GM12878 (cell line): ENCODE measurements around the gene GALNT12. TPM values are rescaled to one million over a fixed set of nuclear protein-coding genes. Genes with fewer than 3 reads are reported as not detected.

Experiments used
- ATAC-seq: fragments of 200-7000 bp; cut with Tn5 transposase; 3 replicates; pipeline ENCODE4 v1.9.1; 2020; ENCODE audit warnings: mild to moderate bottlenecking, moderate library complexity
- BruUV-seq: library from RNA; stranded (reverse); fragments of 400-500 nt; replicated peaks from 2 replicates; lab custom pipeline; 2021; lab: Mats Ljungman, UMichigan
- CTCF ChIA-PET: fragments of 300-600 bp; sonication (Branson Sonifier 250); formaldehyde crosslinking; extraction: SDS; loops from one replicate; lab custom pipeline; 2021; ENCODE audit warnings: inconsistent platforms; lab: Yijun Ruan, JAX
- POLR2A ChIA-PET: fragments of 350-600 bp; formaldehyde crosslinking; extraction: SDS; loops from one replicate; lab custom pipeline; 2021; ENCODE audit warnings: inconsistent platforms; lab: Charles Lee
- RAD21 ChIA-PET: fragments of 300-600 bp; sonication (Branson Sonifier 250); formaldehyde crosslinking; loops from one replicate; lab custom pipeline; 2023; ENCODE audit warnings: antibody characterized with exemption; ENCODE audit not compliant: unreplicated experiment; lab: Charles Lee
- SMC1A ChIA-PET: fragments of 300-600 bp; sonication (Branson Sonifier 250); formaldehyde crosslinking; loops from one replicate; lab custom pipeline; 2023; ENCODE audit not compliant: unreplicated experiment, uncharacterized antibody; lab: Charles Lee
- DNase-seq: peaks from one replicate; pipeline ENCODE4 v3.0.0-alpha.2; 2011; ENCODE audit warnings: low read depth, low spot score
- FAIRE-seq: peaks from 3 replicates; lab custom pipeline; 2011; peaks lifted over from hg19 to GRCh38; lab: Jason Lieb, UNC
- H2AFZ ChIP-seq: 2 replicates; pipeline ENCODE4 v1.6.0; 2011; ENCODE audit warnings: low read depth, low read length, control low read depth; ENCODE audit not compliant: control insufficient read depth
- H3K27ac ChIP-seq: 2 replicates; pipeline ENCODE4 v1.5.1; 2011; ENCODE audit warnings: control low read depth; ENCODE audit not compliant: control insufficient read depth, insufficient read depth
- H3K27me3 ChIP-seq, 2 experiments: replicated peaks in 1 of 2; 2 replicates each; pipeline versions ENCODE4 v1.6.0 to v1.6.1; 2011; ENCODE audit warnings: low read length in 1 of 2; ENCODE audit not compliant: control insufficient read depth in 2 of 2, insufficient read depth in 2 of 2
- H3K36me3 ChIP-seq, 2 experiments: 2 replicates each; pipeline ENCODE4 v1.5.1; 2011; ENCODE audit warnings: low read length in 1 of 2; ENCODE audit not compliant: control insufficient read depth in 2 of 2, insufficient read depth in 2 of 2
- H3K4me1 ChIP-seq: 2 replicates; pipeline ENCODE4 v1.6.1; 2011; ENCODE audit warnings: mild to moderate bottlenecking, low read length, moderate library complexity, mixed read lengths; ENCODE audit not compliant: control insufficient read depth, insufficient read depth
- H3K4me2 ChIP-seq: 2 replicates; pipeline ENCODE4 v1.6.0; 2011; ENCODE audit warnings: control low read depth; ENCODE audit not compliant: control insufficient read depth, insufficient read depth
- H3K4me3 ChIP-seq: fragments of 200-600 bp; sonication (generic); 2 replicates; pipeline ENCODE4 v1.5.1; 2016
- H3K79me2 ChIP-seq: 2 replicates; pipeline ENCODE4 v1.6.0; 2011; ENCODE audit warnings: low read length; ENCODE audit not compliant: control insufficient read depth, insufficient read depth
- H3K9ac ChIP-seq: 2 replicates; pipeline ENCODE4 v1.8.0; 2011; ENCODE audit warnings: low read length, control low read depth, mixed read lengths; ENCODE audit not compliant: control insufficient read depth, insufficient read depth
- H3K9me3 ChIP-seq: replicated peaks from 3 replicates; pipeline ENCODE4 v1.5.1; 2011; ENCODE audit warnings: mild to moderate bottlenecking, low read length; ENCODE audit not compliant: control insufficient read depth, insufficient read depth
- H4K20me1 ChIP-seq: 2 replicates; pipeline ENCODE4 v1.6.0; 2011; ENCODE audit not compliant: control insufficient read depth, insufficient read depth
- ATF3 ChIP-seq: IDR thresholded peaks from 2 replicates; pipeline ENCODE4 v1.6.1; 2011; ENCODE audit warnings: low read depth, mild to moderate bottlenecking, low read length, moderate library complexity, borderline replicate concordance; ENCODE audit errors: extremely low read depth
- ATF7 ChIP-seq: fragments of 450-650 bp; IDR thresholded peaks from 2 replicates; pipeline ENCODE4 v1.6.1; 2016; ENCODE audit warnings: low read depth, mild to moderate bottlenecking
- BMI1 ChIP-seq: fragments of 450-650 bp; IDR thresholded peaks from 2 replicates; pipeline ENCODE4 v1.6.1; 2016; ENCODE audit warnings: mild to moderate bottlenecking, moderate library complexity, borderline replicate concordance
- CHD4 ChIP-seq: fragments of 200-600 bp; sonication (generic); IDR thresholded peaks from 2 replicates; pipeline ENCODE4 v1.6.1; 2016; ENCODE audit warnings: mild to moderate bottlenecking
- ELK1 ChIP-seq: IDR thresholded peaks from 2 replicates; pipeline ENCODE4 v1.6.1; 2012; ENCODE audit warnings: low read depth, low read length, improper control_type of control experiment
- ESRRA ChIP-seq: IDR thresholded peaks from 2 replicates; pipeline ENCODE4 v1.6.1; 2012; ENCODE audit warnings: mild to moderate bottlenecking, low read length, improper control_type of control experiment
- EZH2 ChIP-seq: IDR thresholded peaks from 2 replicates; pipeline ENCODE4 v1.6.1; 2012; ENCODE audit warnings: low read depth, mild to moderate bottlenecking, control low read depth, inconsistent platforms, low read length, borderline replicate concordance; ENCODE audit not compliant: control insufficient read depth
- JUNB ChIP-seq: IDR thresholded peaks from 2 replicates; pipeline ENCODE4 v1.6.1; 2016; ENCODE audit warnings: antibody characterized with exemption, mild to moderate bottlenecking
- NFXL1 ChIP-seq: fragments of 450-650 bp; IDR thresholded peaks from 2 replicates; pipeline ENCODE4 v1.6.1; 2017; ENCODE audit warnings: antibody characterized with exemption, mild to moderate bottlenecking, borderline replicate concordance
- NR2F1 ChIP-seq: fragments of 450-650 bp; conservative IDR thresholded peaks from 2 replicates; pipeline ENCODE4 v1.6.1; 2017; ENCODE audit warnings: mild to moderate bottlenecking
- RAD51 ChIP-seq: fragments of 450-650 bp; IDR thresholded peaks from 2 replicates; pipeline ENCODE4 v1.6.1; 2016; ENCODE audit warnings: moderate library complexity, mild to moderate bottlenecking, inconsistent platforms
- SKIL ChIP-seq: fragments of 450-650 bp; IDR thresholded peaks from 2 replicates; pipeline ENCODE4 v1.6.1; 2017; ENCODE audit warnings: mild to moderate bottlenecking, low read depth, inconsistent platforms; ENCODE audit not compliant: poor library complexity, severe bottlenecking
- SP1 ChIP-seq: IDR thresholded peaks from one replicate; pipeline ENCODE4 v1.6.1; 2011; ENCODE audit warnings: low read depth, low read length
- SPI1 ChIP-seq: IDR thresholded peaks from 2 replicates; pipeline ENCODE4 v1.6.1; 2011; ENCODE audit warnings: low read depth, mild to moderate bottlenecking, low read length, moderate library complexity, borderline replicate concordance; ENCODE audit not compliant: insufficient read depth
- SREBF2 ChIP-seq: IDR thresholded peaks from 2 replicates; pipeline ENCODE4 v1.6.1; 2012; ENCODE audit warnings: mild to moderate bottlenecking, low read length
- TAF1 ChIP-seq: IDR thresholded peaks from 2 replicates; pipeline ENCODE4 v1.6.1; 2011; ENCODE audit warnings: mild to moderate bottlenecking, low read depth, low read length, borderline replicate concordance
- YBX1 ChIP-seq: fragments of 450-650 bp; IDR thresholded peaks from 2 replicates; pipeline ENCODE4 v1.6.1; 2016; ENCODE audit warnings: antibody characterized with exemption
- WGBS: methylation state at CpG from one replicate; pipeline ENCODE4 v1.1.6; 2016; ENCODE audit warnings: low lambda C conversion rate; ENCODE audit not compliant: insufficient replicate concordance, insufficient coverage; ENCODE audit errors: missing lambda C conversion rate; 5-methylcytosine and 5-hydroxymethylcytosine counted together
- in situ Hi-C: fragments of 300-500 bp; cut with MboI; formaldehyde crosslinking; loops from 9 replicates; pipeline ENCODE4 v1.14.3; 2018; ENCODE audit warnings: mixed read lengths
- intact Hi-C: fragments of 100-400 bp; cut with micrococcal nuclease; formaldehyde crosslinking; loops from one replicate; pipeline ENCODE4 v1.14.2; 2022; ENCODE audit not compliant: unreplicated experiment
- polyA plus RNA-seq, 11 experiments: library from polyadenylated mRNA; depleted of rRNA in 4 of 11; unstranded in 6 of 11; stranded (reverse) in 5 of 11; fragments of >200 nt; fragmentation: Nextera tagmentation in 4 of 11; fragmentation: Illumina TruSeq in 1 of 11; extraction: Ambion mirVana in 4 of 11; extraction: Trizol in 1 of 11; gene quantifications; 1 replicate in 1 of 11; 2 replicates in 10 of 11; pipeline versions ENCODE4 v1.2.1 to v1.2.3, GENCODE V29; 2011 to 2016; ENCODE audit warnings: inconsistent platforms in 2 of 11, missing spikeins in 2 of 11, low read depth in 1 of 11
- total RNA-seq, 4 experiments: library from RNA; depleted of rRNA in 3 of 4; stranded (reverse); fragments of >200 nt in 3 of 4; fragmentation: Illumina TruSeq in 1 of 4; extraction: Trizol in 1 of 4; gene quantifications; 2 replicates each; pipeline versions ENCODE4 v1.2.1 to v1.2.3, GENCODE V29; 2013 to 2021

Gene GALNT12
- total and polyA plus RNA-seq, 10 of the 15 experiments (the other 5 are each of a cell fraction or from before 2014, with no cell fraction given): 0.13 to 5.3 (median 3.2) TPM

GRCh38 chr9:98852961-98853360 lies 45.5 kb downstream of the GALNT12 start:
- no peaks in the 10 kb centered on the region for H3K4me1 ChIP-seq
- H3K9me3 ChIP-seq: no peaks in the 10 kb centered on the region; the same call in 2 of the 3 replicates
- no peak for FAIRE-seq
- SMC1A ChIA-PET: no interaction called here
- intact Hi-C loops (no loop called here), in situ Hi-C loops (no loop called here)
- H3K27ac ChIP-seq: no peak overlapping the region
- no peaks in the 10 kb centered on the region for H3K36me3 ChIP-seq
- POLR2A ChIA-PET: no interaction called here
- no peak overlapping the region for H3K9ac ChIP-seq
- H3K4me2 ChIP-seq: no peak overlapping the region
- WGBS: 21% methylated on average over 2 of the region's 2 CpGs
- no peak for ATAC-seq
- H3K4me3 ChIP-seq: no peak overlapping the region
- no peak for TF ChIP-seq SP1
- TF ChIP-seq YBX1: no peak
- no peak for TF ChIP-seq ELK1
- no peak for TF ChIP-seq EZH2
- TF ChIP-seq NFXL1: no peak
- TF ChIP-seq NR2F1: no peak
- no peak for TF ChIP-seq RAD51
- TF ChIP-seq JUNB: no peak
- TF ChIP-seq, all 136 proteins: peak for 0
- Histone ChIP-seq H4K20me1 (no peaks in the 10 kb centered on the region), H3K79me2 (no peaks in the 10 kb centered on the region), H3K27me3 (no peaks in the 10 kb centered on the region; a peak in 1 of 4 replicates), H2AFZ (no peak overlapping the region)
- no peak for DNase-seq
- ChIA-PET CTCF (no interaction called here), RAD21 (no interaction called here)
- BruUV-seq: no TSS peak

- no peaks in the 10 kb centered on the region for H4K20me1 ChIP-seq
- H3K4me3 ChIP-seq: no peak overlapping the region
- H2AFZ ChIP-seq: no peak overlapping the region
- ChIA-PET SMC1A (no interaction called here), POLR2A (no interaction called here), CTCF (interaction anchor here (0.7 kb wide), 1 partner anchor 8 kb away, joined by 3 read pairs; no protein-coding TSS in a partner anchor), RAD21 (no interaction called here)
- H3K4me1 ChIP-seq: no peaks in the 10 kb centered on the region
- BruUV-seq: no TSS peak
- H3K4me2 ChIP-seq: no peak overlapping the region
- H3K27me3 ChIP-seq: no peaks in the 10 kb centered on the region; a peak in 1 of 4 replicates
- H3K79me2 ChIP-seq: no peaks in the 10 kb centered on the region
- ATAC-seq: no peak
- H3K36me3 ChIP-seq: no peaks in the 10 kb centered on the region
- in situ Hi-C loops: no loop called here
- no peak overlapping the region for H3K27ac ChIP-seq
- FAIRE-seq: no peak
- no peak overlapping the region for H3K9ac ChIP-seq
- DNase-seq: no peak
- intact Hi-C loops: no loop called here
- no peaks in the 10 kb centered on the region; the same call in 2 of the 3 replicates for H3K9me3 ChIP-seq
- WGBS: 39% methylated on average over 2 of the region's 2 CpGs
- TF ChIP-seq ATF3: no peak
- TF ChIP-seq SKIL: no peak
- TF ChIP-seq SPI1: no peak
- TF ChIP-seq YBX1: no peak
- no peak for TF ChIP-seq ATF7
- TF ChIP-seq CHD4: no peak
- no peak for TF ChIP-seq TAF1
- TF ChIP-seq SREBF2: no peak
- TF ChIP-seq BMI1: no peak
- no peak for TF ChIP-seq ESRRA
Measured at GRCh38 chr9:98854266-98854665, 46.8 kb downstream of the GALNT12 start.
